Aorta (tissue), 5 donors: ENCODE results near the gene NUDT1. TPM values are rescaled to one million over a fixed set of nuclear protein-coding genes. Genes with fewer than 3 reads are reported as not detected.

Source experiments
- ATAC-seq: fragments of 200-7000 bp; cut with Tn5 transposase; one replicate; pipeline ENCODE4 v1.9.1; 2022; ENCODE audit warnings: moderate library complexity; ENCODE audit not compliant: low FRiP score
- DNase-seq, 2 donors: peaks; one replicate each; pipeline ENCODE4 v3.0.0-alpha.2; 2020
- H3K27ac ChIP-seq, 2 donors: one replicate each; pipeline ENCODE4 v1.5.1; 2013; ENCODE audit warnings: low read length in 2 of 2, mild to moderate bottlenecking in 2 of 2, moderate library complexity in 2 of 2, control low read depth in 1 of 2, inconsistent platforms in 1 of 2, low read depth in 1 of 2
- H3K27me3 ChIP-seq, 2 donors: one replicate each; pipeline ENCODE4 v1.6.1; 2013; ENCODE audit warnings: control low read depth in 1 of 2, low read length in 1 of 2, mild to moderate bottlenecking in 1 of 2, moderate library complexity in 1 of 2; ENCODE audit not compliant: insufficient read depth in 2 of 2, control insufficient read depth in 1 of 2
- H3K36me3 ChIP-seq, 2 donors: one replicate each; pipeline ENCODE4 v1.6.1; 2013; ENCODE audit warnings: control low read depth in 1 of 2, low read length in 1 of 2, mild to moderate bottlenecking in 1 of 2; ENCODE audit not compliant: insufficient read depth in 2 of 2, control insufficient read depth in 1 of 2
- H3K4me1 ChIP-seq, 2 donors: one replicate each; pipeline ENCODE4 v1.6.1; 2013; ENCODE audit warnings: low read length in 2 of 2, control low read depth in 1 of 2, mild to moderate bottlenecking in 1 of 2, moderate library complexity in 1 of 2; ENCODE audit not compliant: insufficient read depth in 2 of 2, control insufficient read depth in 1 of 2
- H3K4me3 ChIP-seq, 2 donors: one replicate each; pipeline ENCODE4 v1.5.1; 2013; ENCODE audit warnings: low read length in 2 of 2, control low read depth in 1 of 2, mild to moderate bottlenecking in 1 of 2
- H3K9me3 ChIP-seq: one replicate; pipeline ENCODE4 v1.6.1; 2013; ENCODE audit warnings: mild to moderate bottlenecking, low read length; ENCODE audit not compliant: control insufficient read depth
- WGBS, 2 donors: extraction: QIAGEN DNeasy Blood & Tissue Kit; methylation state at CpG; one replicate each; pipeline ENCODE4 v1.1.7; 2013; 5-methylcytosine and 5-hydroxymethylcytosine counted together
- intact Hi-C, 2 donors: fragments of 100-400 bp; cut with DNase I; formaldehyde crosslinking; loops; one replicate each; pipeline versions ENCODE4 v1.14.2 to v1.15.0; 2022
- polyA plus RNA-seq, 2 donors: library from polyadenylated mRNA; stranded (reverse); fragments of 200-250 nt; gene quantifications; one replicate each; pipeline ENCODE4 v1.2.3, GENCODE V29; 2013
- total RNA-seq, 2 donors: library from RNA; stranded (reverse); fragmentation: NEBNext Ultra II Directional; extraction: Animal tissue kit (Norgen Biotek cat#: 25700); gene quantifications; one replicate each; pipeline ENCODE4 v1.2.1, GENCODE V29; 2021
- donor health status: healthy with polysubstance abuse.
- donor health status: Bipolar disorder and iron deficiency.
- donor health status: DM: no; HTN: no; CAD: no.
- donor health status: DM: no; HTN: no; CAD: no.
- donor health status: DM: yes; HTN: yes; CAD: no.

Gene NUDT1
- total and polyA plus RNA-seq, 4 donors, result 11.1 to 30.8 (median 16.5) TPM

- WGBS, 2 donors, result 93% methylated on average over 13 of the region's 13 CpGs
- H3K9me3 ChIP-seq, result no peaks in the 10 kb centered on the region
- no peak for ATAC-seq
Observed at GRCh38 chr7:2224491-2224928, 17.5 kb upstream of the NUDT1 start.

GRCh38 chr7:2224934-2225333 is 17.1 kb upstream of the NUDT1 start:
- Histone ChIP-seq H3K27me3 (no peaks in the 10 kb centered on the region), H3K9me3 (no peaks in the 10 kb centered on the region), H3K36me3 (peaks cover 0 to 2% of the 10 kb centered on the region in 2 donors), H3K27ac (no peak overlapping the region), H3K4me3 (no peak overlapping the region), H3K4me1 (no peaks in the 10 kb centered on the region)
- 84 to 89% methylated on average over 4 of the region's 4 CpGs for WGBS, 2 donors
- ATAC-seq (no peak), DNase-seq (no peak)
- intact Hi-C loops, result no loop called here

More at GRCh38 chr7:2224491-2224928, 17.5 kb upstream of the NUDT1 start:
- peaks cover 0 to 2% of the 10 kb centered on the region in 2 donors for H3K36me3 ChIP-seq
- no peak overlapping the region for H3K4me3 ChIP-seq
- no peak for DNase-seq
- no peaks in the 10 kb centered on the region for H3K27me3 ChIP-seq
- intact Hi-C loops, result no loop called here
- no peak overlapping the region for H3K27ac ChIP-seq
- H3K4me1 ChIP-seq, result no peaks in the 10 kb centered on the region

GRCh38 chr7:2225336-2225735 is 16.7 kb upstream of the NUDT1 start:
- ATAC-seq (no peak), DNase-seq (no peak)
- H3K36me3 ChIP-seq, result peaks cover 0 to 2% of the 10 kb centered on the region in 2 donors
- 91 to 93% methylated on average over 14 of the region's 14 CpGs for WGBS, 2 donors
- H3K27me3 ChIP-seq, result no peaks in the 10 kb centered on the region
- H3K9me3 ChIP-seq, result no peaks in the 10 kb centered on the region
- H3K4me1 ChIP-seq, result no peaks in the 10 kb centered on the region
- H3K27ac ChIP-seq, result no peak overlapping the region
- intact Hi-C loops, result no loop called here
- H3K4me3 ChIP-seq, result no peak overlapping the region

- Histone ChIP-seq H3K4me3 (no peak overlapping the region), H3K27ac (no peak overlapping the region), H3K36me3 (peaks cover 0 to 2% of the 10 kb centered on the region in 2 donors), H3K4me1 (no peaks in the 10 kb centered on the region), H3K27me3 (no peaks in the 10 kb centered on the region), H3K9me3 (no peaks in the 10 kb centered on the region)
- DNase-seq (no peak), ATAC-seq (no peak)
- intact Hi-C loops, result no loop called here
- 94 to 95% methylated on average over 13 of the region's 13 CpGs for WGBS, 2 donors
Observed at GRCh38 chr7:2225830-2226229, 16.2 kb upstream of the NUDT1 start.

- no peak overlapping the region for H3K4me3 ChIP-seq
- H3K27ac ChIP-seq, result no peak overlapping the region
- H3K4me1 ChIP-seq, result no peaks in the 10 kb centered on the region
- DNase-seq, result no peak
- WGBS, 2 donors, result 85 to 87% methylated on average over 13 to 15 of the region's 15 CpGs
- H3K36me3 ChIP-seq, result peaks cover 0 to 2% of the 10 kb centered on the region in 2 donors
- no peak for ATAC-seq
- H3K27me3 ChIP-seq, result no peaks in the 10 kb centered on the region
- intact Hi-C loops, result no loop called here
- no peaks in the 10 kb centered on the region for H3K9me3 ChIP-seq
Observed at GRCh38 chr7:2227699-2228098, 14.3 kb upstream of the NUDT1 start.

- Histone ChIP-seq H3K27me3 (no peaks in the 10 kb centered on the region), H3K36me3 (peaks cover 0 to 2% of the 10 kb centered on the region in 2 donors), H3K4me1 (peaks cover 0 to 3% of the 10 kb centered on the region in 2 donors), H3K27ac (no peak overlapping the region), H3K4me3 (no peak overlapping the region), H3K9me3 (no peaks in the 10 kb centered on the region)
- no peak for DNase-seq
- WGBS, 2 donors, result 89 to 92% methylated on average over 8 of the region's 8 CpGs
- no peak for ATAC-seq
- intact Hi-C loops, result no loop called here
Observed at GRCh38 chr7:2228921-2229320, 13.1 kb upstream of the NUDT1 start.

GRCh38 chr7:2229467-2229866 is 12.6 kb upstream of the NUDT1 start:
- DNase-seq, result no peak
- no peaks in the 10 kb centered on the region for H3K27me3 ChIP-seq
- H3K4me3 ChIP-seq, result no peak overlapping the region
- H3K27ac ChIP-seq, result no peak overlapping the region
- no peaks in the 10 kb centered on the region for H3K9me3 ChIP-seq
- 93 to 97% methylated on average over 7 of the region's 7 CpGs for WGBS, 2 donors
- no peak for ATAC-seq
- H3K4me1 ChIP-seq, result peaks cover 0 to 3% of the 10 kb centered on the region in 2 donors
- H3K36me3 ChIP-seq, result peaks cover 0 to 2% of the 10 kb centered on the region in 2 donors
- intact Hi-C loops, result no loop called here

- Histone ChIP-seq H3K27me3 (no peaks in the 10 kb centered on the region), H3K4me1 (peaks cover 0 to 3% of the 10 kb centered on the region in 2 donors), H3K9me3 (no peaks in the 10 kb centered on the region), H3K36me3 (no peaks in the 10 kb centered on the region), H3K4me3 (no peak overlapping the region), H3K27ac (no peak overlapping the region)
- intact Hi-C loops, result no loop called here
- DNase-seq (no peak), ATAC-seq (no peak)
- WGBS, 2 donors, result 89 to 92% methylated on average over 8 of the region's 8 CpGs
Observed at GRCh38 chr7:2230226-2230625, 11.8 kb upstream of the NUDT1 start.

- Histone ChIP-seq H3K4me1 (peaks cover 0 to 3% of the 10 kb centered on the region in 2 donors), H3K9me3 (no peaks in the 10 kb centered on the region), H3K27ac (no peak overlapping the region), H3K27me3 (no peaks in the 10 kb centered on the region), H3K36me3 (no peaks in the 10 kb centered on the region), H3K4me3 (no peak overlapping the region)
- no peak for DNase-seq
- 89 to 94% methylated on average over 9 of the region's 9 CpGs for WGBS, 2 donors
- no peak for ATAC-seq
- intact Hi-C loops, result no loop called here
Observed at GRCh38 chr7:2230882-2231281, 11.1 kb upstream of the NUDT1 start.
